Renal pelvis (tissue), 12 donors: ENCODE data around the gene GPAT3. TPM values are rescaled to one million over a fixed set of nuclear protein-coding genes. Genes with fewer than 3 reads are reported as not detected.
"Not testable (repeated sequence)": the region's sequence is repeated elsewhere in the genome, so short reads cannot be mapped to it uniquely, and the experiment has no call there.

ENCODE experiments used
- DNase-seq: peaks from one replicate; pipeline ENCODE4 v3.0.0-alpha.2; 2013
- long read RNA-seq, 16 experiments: transcript quantifications; one replicate each; lab custom pipeline, GENCODE V29; 2026
- polyA plus RNA-seq, 3 donors: library from polyadenylated mRNA; unstranded; fragments of 120-200 nt; gene quantifications; one replicate each; pipeline ENCODE4 v1.2.1, GENCODE V29; 2013; ENCODE audit not compliant: insufficient read length in 3 of 3

Gene GPAT3
- polyA plus RNA-seq: 10 to 100 TPM; 14.3 to 24.5 (median 22.4) TPM
- long read RNA-seq, donor 1, partial matches to known transcripts: 5 of 6 reads
- long read RNA-seq, donor 1, other reads (novel, unspliced or antisense): 0 of 6 reads
- long read RNA-seq, donor 2, partial matches to known transcripts: 5 of 10 reads
- long read RNA-seq, donor 2, other reads (novel, unspliced or antisense): 0 of 10 reads
- long read RNA-seq, donor 3, partial matches to known transcripts: 0 of 4 reads
- long read RNA-seq, donor 3, other reads (novel, unspliced or antisense): 0 of 4 reads
- long read RNA-seq, donor 4, partial matches to known transcripts: 0 of 4 reads
- long read RNA-seq, donor 4, other reads (novel, unspliced or antisense): 0 of 4 reads
- long read RNA-seq, donor 5, partial matches to known transcripts: 0 of 2 reads
- long read RNA-seq, donor 5, other reads (novel, unspliced or antisense): 0 of 2 reads
- long read RNA-seq, donor 6, partial matches to known transcripts: 0 of 7 reads
- long read RNA-seq, donor 6, other reads (novel, unspliced or antisense): 0 of 7 reads
- long read RNA-seq, donor 7, partial matches to known transcripts: 0 of 6 reads
- long read RNA-seq, donor 7, other reads (novel, unspliced or antisense): 0 of 6 reads
- long read RNA-seq, donor 8: 0 reads
- long read RNA-seq, donor 9, transcript GPAT3-202 (13 exons, 2,631 nt): major isoform, 7 of 17 reads
- long read RNA-seq, donor 9, partial matches to known transcripts: 8 of 17 reads
- long read RNA-seq, donor 9, other reads (novel, unspliced or antisense): 0 of 17 reads
- long read RNA-seq, donor 10, partial matches to known transcripts: 0 of 6 reads
- long read RNA-seq, donor 10, other reads (novel, unspliced or antisense): 0 of 6 reads
- long read RNA-seq, donor 11, partial matches to known transcripts: 0 of 2 reads
- long read RNA-seq, donor 11, other reads (novel, unspliced or antisense): 0 of 2 reads
- long read RNA-seq, donor 12, partial matches to known transcripts: 0 of 6 reads
- long read RNA-seq, donor 12, other reads (novel, unspliced or antisense): 0 of 6 reads
- long read RNA-seq, donor 13, partial matches to known transcripts: 0 of 2 reads
- long read RNA-seq, donor 13, other reads (novel, unspliced or antisense): 0 of 2 reads
- long read RNA-seq, donor 14, partial matches to known transcripts: 5 of 11 reads
- long read RNA-seq, donor 14, other reads (novel, unspliced or antisense): 0 of 11 reads
- long read RNA-seq, donor 15, transcript GPAT3-202 (13 exons, 2,631 nt): major isoform, 5 of 9 reads
- long read RNA-seq, donor 15, partial matches to known transcripts: 0 of 9 reads
- long read RNA-seq, donor 15, other reads (novel, unspliced or antisense): 0 of 9 reads
- long read RNA-seq, donor 16, partial matches to known transcripts: 0 of 8 reads
- long read RNA-seq, donor 16, other reads (novel, unspliced or antisense): 0 of 8 reads

DNA sequence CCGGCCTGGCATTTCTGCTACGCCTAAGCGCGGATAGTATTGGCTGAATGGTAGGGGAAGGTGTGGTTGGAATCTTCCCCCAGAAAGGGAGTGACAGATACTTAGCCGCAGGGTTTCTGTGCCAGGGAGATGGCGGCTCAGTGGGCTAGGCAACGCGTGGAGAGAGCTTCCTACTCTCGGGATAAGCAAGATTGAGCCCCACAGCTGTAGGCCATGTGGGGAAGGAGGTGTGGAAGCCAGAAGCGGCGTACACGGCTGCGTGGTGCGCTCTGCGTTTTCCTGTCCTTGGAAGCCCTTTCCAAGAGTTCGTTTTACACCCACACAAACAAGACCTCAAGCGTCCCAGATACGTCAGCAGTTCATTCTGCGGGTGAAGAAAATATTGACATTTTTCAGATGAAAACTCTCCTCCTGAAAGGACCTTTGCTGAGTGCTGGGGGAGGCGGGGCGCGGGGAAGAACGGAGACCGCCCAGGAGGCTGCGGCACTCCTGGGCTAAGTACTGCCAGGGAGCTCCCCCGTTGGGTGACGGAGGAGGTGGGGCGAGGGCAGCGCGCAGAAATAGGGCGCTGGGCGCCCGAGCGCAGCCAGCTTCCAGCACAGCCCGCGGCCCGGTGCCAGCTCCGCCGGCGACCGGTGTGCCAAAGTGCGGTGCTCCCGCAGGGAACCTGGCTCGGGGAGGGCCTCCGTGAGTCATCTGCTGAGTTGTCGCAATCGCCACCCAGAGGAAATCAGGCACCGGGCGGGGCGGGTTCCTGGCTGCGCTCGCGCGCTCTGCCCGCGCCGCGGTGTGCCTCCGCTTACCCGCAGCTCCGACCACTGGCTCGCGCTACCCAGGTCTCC, at the start of gene GPAT3:
Gene GPAT3 (plus strand): TSS at position 589 of the 842 bp plus-strand sequence. CDS start 515 bp downstream, outside the sequence.
- DNase-seq: peak; percentile 38

DNA sequence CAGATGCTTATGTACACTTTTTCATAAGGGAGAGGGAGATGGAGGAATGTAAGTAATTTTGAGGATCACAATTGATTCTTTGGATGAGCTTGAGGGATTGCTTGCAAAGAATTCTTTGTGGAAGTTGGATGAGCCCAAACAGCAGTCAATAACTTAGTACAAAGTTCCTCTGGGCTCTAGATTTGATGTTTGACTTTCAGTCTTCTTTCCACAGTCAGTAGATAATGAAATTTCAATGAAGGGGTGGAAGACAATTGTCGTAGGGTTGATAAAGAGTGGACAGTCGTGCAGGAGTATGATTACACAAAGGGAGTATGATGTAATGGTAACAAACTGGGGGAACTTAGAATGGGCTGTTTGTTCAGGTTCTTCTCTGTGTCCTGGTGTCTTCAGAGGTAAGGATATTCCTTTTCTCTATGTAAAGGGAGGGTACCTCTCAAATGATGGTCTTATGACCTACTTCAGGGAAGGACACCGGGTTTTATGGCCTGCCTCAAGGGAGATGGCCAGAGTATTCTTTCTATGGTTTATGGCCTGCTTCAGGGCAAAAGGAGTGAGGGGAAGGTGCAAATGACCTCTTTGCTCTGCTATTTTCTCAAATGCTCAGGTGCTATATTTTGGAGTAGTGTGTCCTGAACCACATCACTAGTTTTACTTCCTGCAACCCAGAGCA, 49.3 kb upstream of the GPAT3 start:
- DNase-seq: no peak

DNA sequence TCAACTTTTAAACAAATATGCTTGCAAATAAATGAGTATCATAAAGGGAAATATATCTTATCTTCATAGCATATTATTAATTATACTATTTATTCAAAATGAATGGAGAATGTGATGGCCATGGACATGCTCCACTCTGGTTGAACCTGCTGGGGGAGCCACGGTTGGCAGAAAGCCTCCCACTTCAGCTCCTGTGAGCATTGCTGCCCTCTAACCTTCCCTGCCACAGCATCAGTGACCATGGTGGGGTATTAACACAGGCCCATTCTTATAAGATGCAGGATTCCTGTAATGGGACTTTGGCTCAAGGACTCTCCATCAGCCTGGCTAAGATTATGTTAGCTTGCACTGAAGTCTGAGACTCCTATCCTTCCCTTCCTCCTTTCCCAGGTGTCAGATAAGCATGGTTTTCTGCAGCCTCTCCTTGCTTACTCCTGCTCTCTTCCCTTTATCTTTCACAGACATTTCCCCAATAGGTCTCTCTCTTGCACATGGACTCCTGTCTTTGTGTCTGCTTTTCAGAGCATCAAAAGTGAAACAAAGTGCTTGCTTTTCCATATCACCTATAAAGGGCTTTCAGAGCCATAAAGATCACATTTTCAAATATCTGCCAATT, 46.1 kb upstream of the GPAT3 start:
- no peak for DNase-seq

DNA sequence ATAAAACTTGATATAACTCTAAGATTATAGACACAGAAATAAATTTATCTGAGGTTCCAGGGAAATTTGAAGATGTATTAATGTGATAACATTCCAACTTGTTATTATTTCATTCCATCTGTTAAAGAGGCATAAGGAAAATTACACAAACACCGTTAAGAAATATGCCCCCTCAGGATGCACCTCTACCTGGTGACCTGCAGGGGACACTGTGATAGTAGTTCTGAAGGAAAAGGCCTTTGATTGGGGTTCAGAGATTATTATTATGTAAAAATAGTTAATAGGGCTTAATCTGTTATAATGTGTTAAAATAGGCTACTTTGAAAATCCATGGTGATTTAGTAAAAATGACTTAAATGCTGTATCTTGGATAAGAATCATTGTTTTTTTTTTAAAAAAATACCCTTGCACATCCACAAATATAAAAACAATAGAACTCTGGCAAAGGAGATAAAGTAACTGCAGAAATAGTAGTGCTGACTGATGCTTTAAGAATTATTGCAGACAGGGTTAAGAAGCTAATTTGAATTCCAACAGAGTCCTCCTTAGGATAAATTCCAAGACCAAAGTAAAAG, 44.9 kb upstream of the GPAT3 start:
- DNase-seq: no peak

DNA sequence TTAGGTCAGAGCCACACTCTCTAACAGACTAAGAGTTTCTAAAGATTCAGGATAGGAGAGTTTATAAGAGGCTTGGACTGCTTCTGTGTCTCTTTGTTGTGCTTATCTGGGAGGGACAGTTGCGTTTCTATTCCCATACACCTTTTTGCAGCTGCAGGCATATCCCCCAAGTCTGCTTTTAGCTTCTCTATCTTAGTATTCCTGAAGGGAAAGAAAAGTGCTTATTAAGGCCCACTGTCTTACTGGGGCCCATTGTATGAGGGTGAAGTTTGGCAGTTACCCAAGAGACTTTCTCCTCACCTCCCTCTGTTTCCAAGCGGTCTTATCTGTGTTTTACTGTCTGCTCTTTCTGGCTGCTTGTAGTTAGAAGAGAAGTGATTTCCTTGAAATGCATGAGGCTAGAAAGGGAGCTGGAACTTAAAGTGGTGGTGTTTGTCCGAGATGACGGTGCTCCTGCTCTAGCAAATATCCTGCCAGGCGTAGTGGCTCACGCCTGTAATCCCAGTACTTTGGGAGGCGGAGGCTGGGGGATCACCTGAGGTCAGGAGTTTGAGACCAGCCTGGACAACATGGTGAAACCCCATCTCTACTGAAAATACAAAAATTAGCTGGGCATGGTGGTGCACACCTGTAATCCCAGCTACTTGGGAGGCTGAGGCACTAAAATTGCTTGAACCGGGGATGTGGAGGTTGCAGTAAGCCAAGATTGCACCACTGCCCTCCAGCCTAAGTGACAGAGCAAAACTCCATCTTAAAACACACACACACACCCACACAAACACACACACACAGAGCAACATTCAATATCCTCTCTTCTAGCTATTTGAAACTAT, 39.6 kb upstream of the GPAT3 start:
- not testable (repeated sequence) for DNase-seq

DNA sequence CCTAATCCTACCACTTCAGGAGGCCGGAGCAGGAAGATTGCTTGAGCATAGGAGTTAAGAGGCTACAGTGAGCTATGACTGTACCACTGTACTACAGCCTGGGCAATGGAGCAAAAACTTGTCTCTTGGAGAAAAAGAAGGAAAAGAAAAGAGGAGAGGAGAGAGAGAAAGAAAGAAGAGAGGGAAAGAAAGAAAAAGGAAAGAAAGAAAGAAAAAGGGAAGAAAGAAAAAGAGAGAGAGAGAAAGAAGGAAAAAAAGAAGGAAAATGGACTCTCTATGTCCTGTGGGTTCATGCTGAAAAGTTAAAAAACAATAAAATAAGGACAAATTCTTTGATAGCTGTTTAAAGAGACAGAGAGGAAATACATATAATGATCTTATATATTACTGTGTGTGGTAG, 37.7 kb upstream of the GPAT3 start:
- DNase-seq: no peak

DNA sequence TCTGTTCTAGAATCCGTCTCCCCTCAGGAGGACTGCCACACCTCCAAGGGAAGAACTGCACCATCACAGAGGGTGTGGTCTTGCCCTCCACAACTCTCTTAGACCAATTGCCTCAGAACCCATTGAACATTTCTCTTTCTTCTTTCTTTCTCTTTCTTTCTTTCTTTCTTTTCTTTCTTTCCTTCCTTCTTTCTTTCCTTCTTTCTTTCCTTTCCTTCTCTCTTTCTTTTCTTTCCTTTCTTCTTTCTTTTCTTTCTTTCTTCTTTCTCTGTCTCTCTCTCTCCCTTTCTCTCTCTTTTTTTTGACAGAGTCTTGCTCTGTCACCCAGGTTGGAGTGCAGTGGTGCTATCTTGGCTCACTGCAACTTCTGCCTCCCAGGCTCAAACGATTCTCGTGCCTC, 34.2 kb upstream of the GPAT3 start:
- not testable (repeated sequence) for DNase-seq

DNA sequence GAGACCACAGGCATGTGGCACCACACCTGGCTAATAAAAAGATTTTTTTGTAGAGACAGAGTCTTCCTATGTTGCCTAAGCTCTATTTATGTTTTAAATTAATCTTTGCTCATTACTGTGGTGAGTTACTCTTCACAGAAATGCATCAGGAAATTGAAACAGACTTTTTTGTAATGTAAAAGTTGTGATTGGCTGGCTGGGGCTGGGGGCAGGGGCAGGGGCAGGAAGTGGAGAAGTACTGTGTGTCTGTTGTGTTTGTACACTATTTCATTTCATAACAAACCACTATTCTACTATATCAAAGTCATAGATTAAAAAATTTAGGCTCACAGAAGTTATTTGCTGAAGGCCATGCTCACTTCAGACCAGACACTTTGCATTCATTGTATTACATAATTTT, 31.9 kb upstream of the GPAT3 start:
- DNase-seq: no peak

DNA sequence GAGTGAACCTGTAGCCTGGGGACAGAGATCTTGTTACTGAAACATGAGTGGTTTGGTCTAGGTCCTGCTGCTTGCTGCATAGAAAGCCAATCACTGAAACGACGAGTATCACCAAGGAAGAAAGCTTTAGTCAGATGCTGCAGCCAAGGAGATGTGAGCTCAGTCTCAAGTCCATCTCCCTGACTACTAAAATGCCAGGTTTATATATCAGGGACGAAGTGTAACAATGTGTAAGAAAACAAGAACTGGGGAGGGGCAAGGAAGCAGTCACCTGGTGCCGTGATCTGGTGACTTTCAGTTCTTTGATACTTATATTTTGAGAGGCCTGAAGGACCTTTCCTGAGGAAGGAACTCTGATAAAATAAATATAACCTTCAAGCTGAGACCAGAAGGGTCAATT, 31.4 kb upstream of the GPAT3 start:
- no peak for DNase-seq

DNA sequence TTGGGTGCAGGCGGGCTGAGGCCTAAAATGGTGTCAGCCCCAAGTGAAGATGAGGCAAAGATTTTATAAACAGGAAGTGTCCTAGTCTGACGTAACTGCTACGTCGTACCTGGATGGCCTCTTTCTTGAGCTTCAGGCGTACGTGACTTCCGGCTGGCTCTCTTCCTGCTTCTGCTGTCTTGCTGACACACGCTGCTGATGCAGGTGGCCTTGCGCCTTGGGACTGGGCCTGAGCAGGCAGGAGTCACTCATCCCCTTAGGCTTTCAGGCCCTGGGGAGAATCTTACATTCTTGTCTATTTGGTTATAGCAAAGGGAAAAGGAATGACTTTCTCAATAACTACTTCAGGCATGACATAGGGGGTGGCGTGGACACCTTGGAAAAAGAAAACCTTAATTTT, 30.9 kb upstream of the GPAT3 start:
- DNase-seq: no peak

DNA sequence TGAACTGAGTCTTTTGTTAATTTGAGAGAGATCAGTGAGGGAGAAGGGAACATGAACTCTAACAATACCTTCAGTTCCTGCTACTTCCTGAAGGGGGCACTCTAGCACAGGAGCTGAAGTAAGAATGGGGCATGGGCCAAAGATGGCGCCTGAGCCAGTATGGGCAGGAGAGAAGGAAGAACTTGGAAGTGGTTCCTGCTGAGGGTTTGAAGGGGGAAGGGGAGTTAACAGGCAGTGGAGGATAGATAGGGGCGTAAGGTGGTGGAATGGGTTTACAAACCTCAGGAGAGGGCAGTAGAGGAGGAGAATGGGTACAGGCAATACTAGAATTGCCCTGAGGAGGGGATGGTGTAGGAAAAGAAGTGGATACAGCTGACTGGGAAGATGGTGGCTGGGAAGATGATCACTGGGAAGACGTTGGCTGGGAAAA, 26.7 kb upstream of the GPAT3 start:
- not testable (repeated sequence) for DNase-seq

DNA sequence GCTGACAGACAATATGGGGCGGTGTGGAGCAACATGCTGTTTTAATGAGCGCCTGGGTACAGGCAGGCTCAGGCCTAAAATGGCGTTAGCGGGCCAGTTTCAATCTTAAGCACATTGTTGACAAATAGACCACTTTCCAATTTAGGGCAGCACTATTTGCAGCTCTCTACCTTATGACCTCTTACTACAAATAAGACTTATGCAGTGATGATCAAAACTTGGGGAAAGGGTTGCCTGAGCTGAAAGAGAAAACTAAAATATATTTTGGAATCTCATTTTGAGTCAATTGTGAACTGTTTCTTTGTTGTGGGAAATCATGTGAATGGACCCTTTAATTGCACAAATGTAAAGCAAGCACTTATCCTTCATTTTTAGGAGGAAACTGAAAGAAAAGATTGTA, 25.5 kb upstream of the GPAT3 start:
- no peak for DNase-seq

DNA sequence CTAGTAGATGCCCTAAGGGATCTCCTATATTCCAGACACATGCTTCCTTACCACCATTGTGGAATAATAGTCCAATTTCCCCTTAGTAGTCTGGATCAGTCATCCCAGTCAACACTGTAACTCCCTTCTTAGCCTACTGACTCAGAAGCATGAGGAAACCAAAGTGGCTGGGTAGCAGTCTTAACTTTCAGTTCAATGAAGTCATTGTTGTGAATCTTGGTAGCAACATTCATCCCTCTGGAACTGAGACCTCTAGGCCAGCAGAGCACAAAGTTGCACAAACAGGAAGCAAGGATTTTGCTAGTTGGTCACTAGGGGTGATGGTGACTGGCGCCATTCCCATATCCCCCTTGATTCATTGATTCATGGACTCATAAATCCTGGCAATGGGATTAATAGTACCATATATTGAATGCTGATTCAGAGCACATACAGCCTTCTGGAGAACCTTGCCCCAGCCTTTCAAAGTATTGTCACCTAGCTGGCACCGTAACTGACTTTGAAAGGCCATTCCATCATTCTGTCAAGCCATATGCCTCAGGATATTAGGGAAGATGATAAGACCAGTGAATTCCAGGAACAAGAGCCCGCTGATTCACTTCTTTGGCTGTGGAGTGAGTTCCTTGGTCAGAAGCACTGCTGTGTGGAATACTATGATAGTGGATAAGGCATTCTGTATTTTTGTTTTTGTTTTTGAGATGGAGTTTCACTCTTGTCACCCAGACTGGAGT, 19.7 kb upstream of the GPAT3 start:
- no peak for DNase-seq

DNA sequence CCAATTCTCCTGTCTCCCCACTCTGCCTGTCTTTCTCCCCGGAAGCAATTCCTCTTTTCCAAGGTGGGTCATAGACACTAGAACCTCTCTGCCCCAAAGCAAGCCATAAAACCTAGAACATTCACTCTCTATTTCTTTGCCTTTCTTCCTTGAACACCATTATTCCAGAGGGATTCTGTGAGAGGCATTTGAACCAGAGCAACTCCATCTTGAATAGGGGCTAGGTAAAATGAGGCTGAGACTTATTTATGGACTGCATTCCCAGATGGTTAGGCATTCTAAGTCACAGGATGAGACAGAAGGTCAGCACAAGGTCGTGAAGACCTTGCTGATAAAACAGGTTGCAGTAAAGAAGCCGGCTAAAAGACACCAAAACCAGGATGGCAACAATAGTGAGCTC, 13.7 kb upstream of the GPAT3 start:
- DNase-seq: no peak

DNA sequence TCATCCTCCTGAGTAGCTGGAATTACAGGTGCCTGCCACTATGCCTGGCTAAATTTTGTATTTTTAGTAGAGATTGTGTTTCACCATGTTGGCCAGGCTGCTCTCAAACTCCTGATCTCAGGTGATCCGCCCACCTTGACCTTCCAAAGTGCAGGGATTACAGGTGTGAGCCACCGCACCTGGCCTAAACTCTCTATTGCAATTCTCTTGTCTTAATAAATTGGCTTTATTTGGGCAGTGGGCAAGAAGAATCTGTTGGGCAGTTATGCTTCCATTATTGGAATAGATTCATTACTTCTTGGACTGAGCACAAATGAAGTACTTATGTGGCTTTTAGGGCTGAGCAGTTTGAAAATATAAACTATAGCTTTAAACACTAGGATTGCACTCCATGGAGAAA, 8.2 kb upstream of the GPAT3 start:
- DNase-seq: no peak

DNA sequence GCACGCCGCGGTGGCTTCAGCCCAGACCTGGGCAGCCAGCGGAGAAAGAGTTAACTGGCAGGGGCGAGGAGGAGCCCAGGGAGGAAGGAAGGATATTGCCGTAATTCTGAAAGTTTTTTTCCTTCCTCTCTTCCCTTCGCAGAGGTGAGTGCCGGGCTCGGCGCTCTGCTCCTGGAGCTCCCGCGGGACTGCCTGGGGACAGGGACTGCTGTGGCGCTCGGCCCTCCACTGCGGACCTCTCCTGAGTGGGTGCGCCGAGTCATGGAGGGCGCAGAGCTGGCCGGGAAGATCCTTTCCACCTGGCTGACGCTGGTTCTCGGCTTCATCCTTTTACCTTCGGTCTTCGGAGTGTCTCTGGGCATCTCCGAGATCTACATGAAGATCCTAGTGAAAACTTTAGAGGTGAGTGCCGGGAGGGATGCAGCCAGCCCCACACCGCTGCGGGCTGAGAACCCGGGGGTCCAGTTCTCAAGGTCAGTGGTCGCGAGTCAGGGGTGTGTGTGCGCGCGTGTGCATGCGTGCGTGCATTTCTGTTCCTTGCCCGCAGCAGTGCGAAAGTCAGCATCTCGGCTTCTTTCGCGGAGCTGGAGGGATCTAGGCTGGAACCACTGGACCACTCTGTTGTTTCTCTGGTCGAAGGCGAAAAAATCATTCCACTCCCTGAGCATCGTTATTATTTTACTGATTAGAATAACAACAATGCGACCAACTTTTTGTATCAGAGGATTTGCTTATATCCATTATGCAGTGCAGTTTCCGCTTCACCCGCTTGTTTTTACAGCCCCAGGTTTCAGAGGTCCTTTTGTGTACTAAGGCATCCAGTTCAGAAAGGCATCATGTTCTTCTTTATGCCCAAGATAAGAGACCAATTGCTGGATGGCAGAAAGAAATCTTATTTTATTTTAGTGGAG, 709 bp downstream of the GPAT3 start:
- DNase-seq: no peak
